Measurements from ENCODE around the gene LPGAT1.

Gene LPGAT1

DNA sequence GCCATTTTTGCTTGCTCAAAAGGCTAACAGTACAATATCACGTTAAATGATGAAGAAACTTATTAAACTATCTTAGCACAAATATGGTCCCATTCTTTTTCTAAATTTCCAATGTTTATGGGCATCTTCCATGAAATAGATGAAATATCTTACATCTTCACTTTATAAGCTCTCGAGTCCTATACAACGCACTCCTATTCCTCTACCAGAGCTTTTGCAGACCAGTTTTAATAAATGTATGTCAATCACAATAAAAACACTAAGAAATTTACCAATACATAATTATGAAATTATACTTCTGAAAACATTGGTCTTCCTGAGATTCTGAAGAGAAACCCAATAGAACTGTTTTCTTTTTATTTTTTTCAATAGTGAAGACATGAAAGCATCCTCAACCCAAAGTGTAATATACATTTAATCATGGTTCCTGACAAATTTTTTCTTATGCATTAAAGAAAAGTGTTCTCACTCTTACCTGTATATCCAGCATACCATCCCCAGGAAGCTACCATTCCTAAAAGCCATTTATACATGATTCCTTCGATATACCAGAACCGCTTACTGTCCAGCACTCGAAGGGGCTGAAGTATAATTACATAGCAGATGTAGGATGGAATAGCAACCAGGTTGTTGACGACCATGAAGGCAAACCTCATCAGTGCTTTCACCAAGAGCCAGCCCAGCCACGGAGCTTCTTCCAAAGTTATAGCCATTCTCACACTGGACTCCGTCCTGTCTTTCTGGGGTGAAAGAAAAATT is 1.8 kb downstream of the LPGAT1 start:
- no peak for DNase-seq (ENCODE audit: low read depth in 2 of 2)

DNA sequence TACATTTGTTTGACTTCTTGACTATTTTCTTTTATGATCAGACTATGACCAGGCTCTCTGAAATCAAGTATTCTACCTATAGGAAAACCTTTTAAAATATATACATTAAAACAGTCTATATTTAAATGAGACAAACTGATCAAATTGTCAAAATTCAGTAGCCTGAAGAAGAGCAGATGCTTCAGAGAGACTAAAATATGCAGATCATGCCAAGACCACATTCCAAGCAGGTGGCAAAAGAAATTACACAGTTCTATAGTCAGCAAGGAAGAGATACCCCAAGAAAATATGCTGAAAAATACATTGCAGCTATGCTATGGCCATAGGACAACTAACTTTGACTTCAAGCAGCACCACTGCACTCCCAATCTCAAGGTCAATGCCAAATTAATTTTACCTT is 3.5 kb downstream of the LPGAT1 start:
- DNase-seq (ENCODE audit: low read depth in 2 of 2) = no peak

- no peak for DNase-seq (ENCODE audit: low read depth in 2 of 2)
These were observed 4.6 kb downstream of the LPGAT1 start for GRCh38 chr1:211825980-211826379.

DNA sequence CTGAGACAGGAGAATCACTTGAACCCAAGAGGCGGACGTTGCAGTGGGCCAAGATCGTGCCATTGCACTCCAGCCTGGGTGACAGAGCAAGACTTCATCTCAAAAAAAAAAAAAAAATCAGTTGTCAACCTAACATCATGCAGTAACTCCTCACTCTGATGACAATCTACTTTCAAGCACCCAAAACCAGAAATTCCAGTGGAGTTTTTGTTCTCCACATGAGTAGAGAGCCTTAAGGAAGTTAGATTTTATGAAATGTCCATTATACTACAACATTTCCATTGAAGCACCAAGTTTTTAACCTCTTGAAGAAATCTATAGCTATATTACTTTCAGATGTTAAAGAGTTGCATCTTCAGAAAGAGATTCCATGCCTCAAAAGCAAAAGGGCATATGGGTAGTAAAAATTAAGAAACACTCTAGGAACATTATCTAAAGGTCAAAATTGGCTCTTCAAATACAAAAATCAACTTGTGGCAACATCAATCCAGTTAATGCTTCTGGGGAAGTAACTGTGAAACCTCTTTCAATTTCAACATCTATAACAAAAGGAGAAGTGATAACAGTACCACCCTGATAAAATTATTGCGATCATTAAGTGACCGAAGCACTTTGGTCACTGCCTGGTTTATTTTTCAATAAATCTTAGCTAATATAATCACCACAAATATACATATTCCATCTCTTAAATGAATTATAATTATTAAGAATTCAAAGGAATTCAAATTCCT is 7.7 kb downstream of the LPGAT1 start:
- DNase-seq (ENCODE audit: low read depth in 2 of 2) = no peak

DNA sequence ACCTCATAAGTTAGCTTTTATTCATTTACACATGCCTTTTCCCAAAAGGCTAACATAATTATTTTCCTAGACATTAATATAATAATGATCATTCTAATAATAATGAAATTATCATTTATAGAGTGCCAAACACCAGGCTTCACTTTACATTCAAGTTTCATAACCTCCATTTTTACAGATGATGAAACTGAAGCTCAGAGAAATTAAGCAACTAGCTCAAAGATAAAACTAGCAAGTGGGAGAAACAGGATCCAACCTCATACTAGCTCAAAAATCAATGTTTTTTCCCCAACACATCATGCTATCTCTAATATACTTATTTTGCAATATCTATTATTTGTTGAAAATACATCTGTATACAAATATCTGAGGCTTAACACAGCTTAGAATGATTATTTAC is 14.0 kb downstream of the LPGAT1 start:
- no peak for DNase-seq (ENCODE audit: low read depth in 2 of 2)

DNA sequence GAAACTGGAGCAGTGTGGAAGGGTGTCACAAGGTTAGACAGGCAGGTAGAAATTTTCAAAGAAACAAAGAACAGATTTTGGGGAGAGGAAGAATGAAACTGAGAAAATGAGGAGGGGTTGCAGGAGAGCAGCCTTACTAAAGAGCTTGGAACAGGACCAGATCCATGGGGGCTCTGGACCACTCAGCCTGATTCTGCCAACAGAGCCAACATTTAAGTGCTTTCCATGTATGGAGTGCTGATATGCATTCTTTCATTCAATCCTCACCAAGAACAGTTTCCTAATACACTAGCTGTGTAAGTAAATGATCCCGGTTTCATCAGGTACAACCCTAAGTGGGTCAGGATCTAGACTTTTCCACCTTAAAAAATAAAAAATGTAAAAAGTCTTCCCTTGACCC is 16.2 kb downstream of the LPGAT1 start:
- no peak for DNase-seq (ENCODE audit: low read depth in 2 of 2)

DNA sequence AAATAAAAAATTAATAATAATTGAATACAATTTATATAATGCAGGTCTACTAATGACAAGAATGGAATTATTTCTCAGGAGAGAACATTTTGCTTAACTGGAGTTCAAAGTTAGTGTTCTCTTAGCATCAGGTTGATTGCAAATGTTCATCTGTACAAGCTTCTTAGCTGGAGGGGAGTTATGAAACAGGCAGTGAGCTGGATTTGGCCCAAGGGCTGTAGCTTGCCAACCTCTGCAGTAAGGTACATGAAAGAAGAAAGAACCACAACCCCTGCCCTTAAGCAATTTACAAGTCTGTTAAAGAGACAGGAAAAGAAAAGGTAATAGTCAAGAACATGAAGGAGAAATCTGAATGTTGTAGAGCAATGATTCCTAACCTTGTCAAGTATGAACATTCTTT is 17.0 kb downstream of the LPGAT1 start:
- no peak for DNase-seq (ENCODE audit: low read depth in 2 of 2)

GRCh38 chr1:211812584-211812983 is 18.0 kb downstream of the LPGAT1 start:
- no peak for DNase-seq (ENCODE audit: low read depth in 2 of 2)

DNA sequence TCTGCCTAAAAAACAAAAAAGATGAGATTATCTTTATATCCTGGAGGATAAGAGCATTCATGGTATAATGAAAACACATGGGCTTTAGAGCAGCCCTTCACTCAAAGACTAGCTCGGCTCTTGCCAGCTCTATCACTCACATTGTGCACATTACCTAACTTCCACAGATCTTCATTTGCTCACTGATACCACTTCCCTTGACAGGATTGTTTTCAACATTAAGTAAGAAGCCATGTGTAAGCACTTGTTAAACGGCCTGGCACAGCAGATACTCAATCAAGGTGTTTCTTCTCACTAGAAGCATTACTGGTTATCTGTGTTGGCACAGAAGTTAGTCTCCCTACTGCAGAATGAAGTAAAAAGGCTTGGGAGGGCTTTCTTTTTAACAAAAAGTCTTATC is 18.7 kb downstream of the LPGAT1 start:
- DNase-seq (ENCODE audit: low read depth in 2 of 2) = no peak

GRCh38 chr1:211811126-211811525 is 19.4 kb downstream of the LPGAT1 start:
- no peak for DNase-seq (ENCODE audit: low read depth in 2 of 2)

GRCh38 chr1:211808475-211808874 is 22.1 kb downstream of the LPGAT1 start:
- no peak for DNase-seq (ENCODE audit: low read depth in 2 of 2)

- no peak for DNase-seq (ENCODE audit: low read depth in 2 of 2)
These were observed 25.6 kb downstream of the LPGAT1 start for GRCh38 chr1:211804915-211805314.

GRCh38 chr1:211800925-211801607 is 29.5 kb downstream of the LPGAT1 start:
- no peak for DNase-seq (ENCODE audit: low read depth in 2 of 2)

DNA sequence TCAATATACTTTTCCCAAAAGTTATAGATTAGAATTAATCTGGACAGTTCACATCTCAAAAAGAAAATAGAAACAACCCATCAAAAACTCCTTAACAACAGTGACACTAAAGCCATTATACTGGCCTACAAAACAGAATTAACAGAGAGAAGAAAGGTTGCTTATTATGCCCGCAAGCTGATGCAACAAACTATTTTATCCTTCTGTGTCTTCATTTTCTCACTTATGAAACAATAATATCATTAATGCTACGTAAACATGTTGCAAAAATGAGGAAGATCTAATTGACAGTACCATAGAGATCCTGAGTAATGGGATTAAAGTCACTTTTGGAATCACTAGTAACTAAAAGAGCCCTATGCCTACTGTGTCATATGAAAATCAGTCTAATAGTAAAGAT is 32.6 kb downstream of the LPGAT1 start:
- DNase-seq (ENCODE audit: low read depth in 2 of 2) = no peak

- no peak for DNase-seq (ENCODE audit: low read depth in 2 of 2)
These were observed 38.6 kb downstream of the LPGAT1 start for GRCh38 chr1:211791979-211792378.

- no peak for DNase-seq (ENCODE audit: low read depth in 2 of 2)
These were observed 40.7 kb downstream of the LPGAT1 start for GRCh38 chr1:211789641-211790464.

GRCh38 chr1:211788626-211789025 is 41.9 kb downstream of the LPGAT1 start:
- no peak for DNase-seq (ENCODE audit: low read depth in 2 of 2)

- no peak for DNase-seq (ENCODE audit: low read depth in 2 of 2)
These were observed 46.7 kb downstream of the LPGAT1 start for GRCh38 chr1:211783897-211784296.

GRCh38 chr1:211783266-211783665 is 47.3 kb downstream of the LPGAT1 start:
- DNase-seq (ENCODE audit: low read depth in 2 of 2) = no peak

- DNase-seq (ENCODE audit: low read depth in 2 of 2) = no peak
These were observed 49.3 kb downstream of the LPGAT1 start for GRCh38 chr1:211781260-211781659.

- DNase-seq (ENCODE audit: low read depth in 2 of 2) = no peak
These were observed 55.4 kb downstream of the LPGAT1 start for GRCh38 chr1:211775170-211775569.

DNA sequence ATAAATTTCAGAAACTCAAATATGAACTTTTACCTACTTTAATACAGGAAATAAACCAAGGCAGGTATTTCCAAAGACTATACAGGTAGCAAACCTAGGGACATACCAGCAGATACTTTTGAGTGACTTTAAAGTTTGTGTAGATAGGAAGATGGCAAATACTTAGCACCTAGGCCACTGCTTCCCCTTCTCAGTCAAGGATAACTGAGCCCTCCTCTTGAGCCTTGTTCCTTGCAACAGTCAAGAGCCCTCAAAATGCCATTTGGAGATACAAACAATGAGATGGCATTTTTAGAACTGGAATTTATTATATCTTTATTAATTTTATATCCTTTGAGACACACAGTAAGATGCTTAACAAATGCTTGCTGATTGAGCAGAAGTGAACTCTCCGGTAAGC is 65.9 kb downstream of the LPGAT1 start:
- no peak for DNase-seq (ENCODE audit: low read depth in 2 of 2)
